NAMALWA (cell line): ENCODE measurements around the gene INAFM2.

Experiments used
- DNase-seq: peaks from one replicate; pipeline ENCODE4 v3.0.0-alpha.2; 2015; ENCODE audit warnings: low spot score

The INAFM2 gene

GRCh38 chr15:40344217-40344616 lies 20.7 kb downstream of the INAFM2 start:
- no peak for DNase-seq

- DNase-seq = peak; percentile 79
Observed at GRCh38 chr15:40344631-40345120, 21.2 kb downstream of the INAFM2 start.

- DNase-seq = no peak
Observed at GRCh38 chr15:40345225-40345866, 21.9 kb downstream of the INAFM2 start.

GRCh38 chr15:40345867-40346578 lies 22.5 kb downstream of the INAFM2 start:
- no peak for DNase-seq

GRCh38 chr15:40346579-40347558 lies 23.4 kb downstream of the INAFM2 start:
- DNase-seq = no peak

GRCh38 chr15:40347559-40348473 lies 24.3 kb downstream of the INAFM2 start:
- DNase-seq = no peak

GRCh38 chr15:40348474-40348870 lies 25.0 kb downstream of the INAFM2 start:
- DNase-seq = no peak

GRCh38 chr15:40349163-40349562 lies 25.7 kb downstream of the INAFM2 start:
- no peak for DNase-seq

GRCh38 chr15:40352281-40352901 lies 28.9 kb downstream of the INAFM2 start:
- DNase-seq = no peak

GRCh38 chr15:40353697-40354096 lies 30.2 kb downstream of the INAFM2 start:
- DNase-seq = no peak

- peak; percentile 37 for DNase-seq
Observed at GRCh38 chr15:40354408-40355171, 31.1 kb downstream of the INAFM2 start.

GRCh38 chr15:40355976-40356585 lies 32.6 kb downstream of the INAFM2 start:
- no peak for DNase-seq

GRCh38 chr15:40357246-40357645 lies 33.8 kb downstream of the INAFM2 start:
- no peak for DNase-seq

GRCh38 chr15:40357723-40358470 lies 34.4 kb downstream of the INAFM2 start, which contains the start of gene DISP2:
TSS of gene DISP2 (plus strand) at chr15:40358219. CDS start at chr15:40358322, 103 bp downstream.
- peak; percentile 86 for DNase-seq

GRCh38 chr15:40358471-40359353 lies 35.2 kb downstream of the INAFM2 start:
- peak; percentile 45 for DNase-seq

GRCh38 chr15:40360015-40360414 lies 36.5 kb downstream of the INAFM2 start:
- no peak for DNase-seq

- no peak for DNase-seq
Observed at GRCh38 chr15:40361640-40362039, 38.1 kb downstream of the INAFM2 start.

- DNase-seq = no peak
Observed at GRCh38 chr15:40363611-40364010, 40.1 kb downstream of the INAFM2 start.
